HG03575 (cell line): Measurements from ENCODE around the gene PSRC1.
"Not testable (repeated sequence)": the region's sequence is repeated elsewhere in the genome, so short reads cannot be mapped to it uniquely, and the experiment has no call there.

ENCODE experiments used
- ATAC-seq: cut with Tn5 transposase; IDR thresholded peaks from one replicate; pipeline ENCODE4 v1.9.1; 2021; ENCODE audit not compliant: unreplicated experiment, insufficient number of reproducible peaks, low FRiP score; ENCODE audit errors: extremely low read depth

PSRC1 gene

DNA sequence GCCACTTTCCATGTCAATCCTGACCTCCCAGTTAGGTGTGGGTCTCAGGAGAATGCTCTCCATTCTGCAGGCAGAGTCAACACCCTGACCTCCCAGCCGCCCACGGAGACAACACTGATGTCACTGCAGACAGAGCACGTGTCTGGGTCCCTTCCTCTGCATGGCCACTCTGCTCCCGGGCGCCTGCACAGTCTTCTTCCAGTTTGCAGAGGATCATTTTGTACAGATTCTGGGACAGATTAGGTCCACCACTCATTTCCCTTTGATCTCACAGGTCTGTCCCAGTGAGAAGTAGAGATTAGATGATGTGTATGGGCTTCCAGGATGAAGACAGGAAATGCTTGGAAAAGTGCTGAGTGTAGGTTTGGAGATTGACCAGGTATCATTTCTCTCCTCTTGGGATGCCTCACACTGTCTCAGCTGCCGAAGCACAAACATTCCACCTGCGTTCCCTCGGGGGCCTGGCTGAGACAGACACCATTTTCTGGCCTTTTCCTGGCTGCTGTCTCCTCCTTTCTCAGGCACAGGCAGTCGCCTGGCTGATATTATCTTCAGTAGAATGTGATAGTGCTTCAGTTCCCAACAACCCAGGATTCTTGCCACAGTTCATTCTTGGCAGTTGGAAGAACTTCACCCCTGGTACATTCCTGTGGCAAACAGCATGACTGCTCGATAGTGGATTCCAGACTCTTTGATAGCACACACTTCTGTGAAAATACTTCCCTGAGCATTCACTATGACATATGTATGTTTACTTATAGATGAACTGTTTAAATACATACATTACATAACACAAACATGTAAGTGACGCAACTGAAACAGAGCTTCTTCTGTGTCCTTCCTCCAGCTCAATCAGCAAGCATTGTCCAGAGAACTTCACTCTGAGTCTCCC lies 16.0 kb upstream of the PSRC1 start:
- no peak for ATAC-seq

GRCh38 chr1:109296782-109297181 lies 13.8 kb upstream of the PSRC1 start:
- no peak for ATAC-seq

DNA sequence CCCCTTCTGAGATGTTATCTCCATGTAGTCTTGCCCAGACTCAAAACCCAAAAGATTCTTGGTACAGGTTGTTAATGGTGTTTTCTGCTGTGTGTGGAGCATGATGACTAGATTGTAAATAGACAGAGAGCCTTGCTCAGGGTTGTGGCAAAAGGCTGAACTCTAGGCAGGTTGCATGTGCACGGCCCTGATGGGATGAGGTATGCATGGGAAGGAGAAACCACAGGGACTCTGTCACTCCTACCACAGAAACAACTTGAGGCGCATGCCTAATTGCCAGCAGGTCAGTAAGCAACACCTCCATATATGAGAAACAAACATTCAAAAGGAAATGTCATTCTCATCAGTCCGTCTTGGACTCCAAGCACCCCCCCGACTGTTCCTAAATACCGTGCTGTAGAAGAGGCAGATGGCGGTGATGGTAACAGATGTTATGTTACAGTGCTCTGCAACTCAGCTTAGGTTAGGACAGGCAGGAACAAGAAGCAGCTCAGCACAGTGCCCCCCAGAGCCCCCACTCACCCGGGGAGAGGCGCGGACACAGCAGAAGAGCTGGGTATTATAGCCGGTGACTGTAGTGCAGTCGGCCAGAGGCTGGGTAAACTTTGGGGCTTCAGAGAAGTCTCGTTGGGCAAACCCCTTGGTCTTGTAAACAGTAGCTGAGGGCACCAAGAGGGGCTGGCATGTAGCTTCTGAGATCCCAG lies 12.9 kb upstream of the PSRC1 start:
- ATAC-seq: no peak

GRCh38 chr1:109294481-109294880 lies 11.5 kb upstream of the PSRC1 start:
- ATAC-seq: no peak

- no peak for ATAC-seq
Measured at GRCh38 chr1:109293026-109293425, 10.1 kb upstream of the PSRC1 start.

DNA sequence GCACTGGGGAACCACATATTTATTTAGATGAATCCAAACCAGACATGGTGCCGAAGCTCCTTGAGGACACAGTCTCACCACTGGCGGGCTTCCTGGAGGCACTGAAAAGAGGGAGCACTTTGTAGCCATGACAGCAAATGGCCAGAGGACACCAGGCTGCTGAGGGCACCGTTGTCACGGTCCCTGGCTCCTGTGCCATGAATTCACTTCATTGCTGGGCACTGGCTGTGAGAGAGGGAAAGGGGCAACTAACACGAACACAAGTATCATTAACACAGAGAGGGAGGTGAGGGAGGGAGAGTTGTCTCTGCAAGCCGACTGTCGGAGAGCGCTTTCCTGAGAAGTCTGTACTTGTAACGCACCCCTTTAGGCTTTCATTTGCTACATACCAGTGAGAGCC lies 9.4 kb upstream of the PSRC1 start:
- ATAC-seq: no peak

DNA sequence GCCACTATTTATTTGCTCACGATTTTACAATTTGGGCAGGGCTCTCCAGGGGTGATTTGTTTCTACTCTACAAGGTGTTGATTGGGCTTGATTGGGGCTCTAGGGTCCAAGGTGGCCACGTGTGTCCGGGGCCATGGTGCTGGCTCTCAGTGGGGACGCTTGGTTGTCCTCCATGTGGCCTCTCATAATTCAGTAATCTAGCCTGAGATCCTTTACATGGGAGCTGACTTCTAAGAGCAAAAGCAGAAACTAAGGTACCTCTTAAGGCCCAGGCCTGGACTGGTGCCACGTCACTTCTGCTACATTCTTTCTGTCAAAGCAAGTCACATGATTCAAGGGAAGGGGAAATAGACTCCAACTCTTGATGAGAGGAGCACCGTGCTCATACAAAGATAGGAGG lies 8.1 kb upstream of the PSRC1 start:
- no peak for ATAC-seq

- ATAC-seq: no peak
Measured at GRCh38 chr1:109290137-109290536, 7.2 kb upstream of the PSRC1 start.

GRCh38 chr1:109286762-109287161 lies 3.8 kb upstream of the PSRC1 start:
- not testable (repeated sequence) for ATAC-seq

DNA sequence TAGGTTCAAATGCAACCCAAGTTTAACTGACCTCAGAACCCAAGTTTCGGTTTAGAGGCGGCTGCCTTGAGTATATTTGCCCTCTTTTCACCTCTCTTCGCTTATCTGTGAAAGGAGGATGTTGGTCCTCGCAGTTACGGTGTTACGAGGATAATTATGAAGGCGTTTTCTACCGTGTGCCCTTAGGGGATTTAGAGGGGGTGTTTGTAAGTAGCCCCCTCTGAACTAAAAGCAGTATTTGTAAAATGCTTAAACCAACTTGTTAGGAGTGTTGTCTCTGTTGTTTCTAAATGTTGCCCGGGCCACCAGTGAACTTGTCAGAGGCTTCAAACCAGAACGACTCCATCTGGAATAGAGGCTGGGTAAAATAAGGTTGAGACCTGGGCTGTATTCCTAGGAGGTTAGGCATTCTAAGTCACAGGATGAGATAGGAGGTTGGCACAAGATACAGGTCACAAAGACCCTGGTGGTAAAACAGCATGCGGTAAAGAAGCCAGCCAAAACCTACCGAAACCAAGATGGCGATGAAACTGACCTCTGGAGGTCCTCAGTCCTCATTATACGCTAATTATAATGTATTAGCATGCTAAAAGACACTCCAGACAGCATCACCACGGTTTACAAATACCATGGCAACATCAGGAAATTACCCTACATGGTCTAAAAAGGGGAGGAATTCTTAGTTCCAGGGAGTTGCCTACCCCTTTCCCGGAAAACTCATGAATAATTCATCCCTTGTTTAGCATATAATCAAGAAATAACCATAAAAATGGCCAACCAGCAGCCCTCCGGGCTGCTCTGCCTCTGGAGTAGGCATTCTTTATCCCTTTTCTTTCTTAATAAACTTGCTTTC lies 1.0 kb upstream of the PSRC1 start:
- peak; percentile 15 for ATAC-seq

- ATAC-seq: no peak
Measured at GRCh38 chr1:109282497-109282951, 421 bp downstream of the PSRC1 start.

GRCh38 chr1:109281680-109282496 lies 1.1 kb downstream of the PSRC1 start:
- no peak for ATAC-seq

GRCh38 chr1:109280862-109281261 lies 2.1 kb downstream of the PSRC1 start:
- no peak for ATAC-seq

DNA sequence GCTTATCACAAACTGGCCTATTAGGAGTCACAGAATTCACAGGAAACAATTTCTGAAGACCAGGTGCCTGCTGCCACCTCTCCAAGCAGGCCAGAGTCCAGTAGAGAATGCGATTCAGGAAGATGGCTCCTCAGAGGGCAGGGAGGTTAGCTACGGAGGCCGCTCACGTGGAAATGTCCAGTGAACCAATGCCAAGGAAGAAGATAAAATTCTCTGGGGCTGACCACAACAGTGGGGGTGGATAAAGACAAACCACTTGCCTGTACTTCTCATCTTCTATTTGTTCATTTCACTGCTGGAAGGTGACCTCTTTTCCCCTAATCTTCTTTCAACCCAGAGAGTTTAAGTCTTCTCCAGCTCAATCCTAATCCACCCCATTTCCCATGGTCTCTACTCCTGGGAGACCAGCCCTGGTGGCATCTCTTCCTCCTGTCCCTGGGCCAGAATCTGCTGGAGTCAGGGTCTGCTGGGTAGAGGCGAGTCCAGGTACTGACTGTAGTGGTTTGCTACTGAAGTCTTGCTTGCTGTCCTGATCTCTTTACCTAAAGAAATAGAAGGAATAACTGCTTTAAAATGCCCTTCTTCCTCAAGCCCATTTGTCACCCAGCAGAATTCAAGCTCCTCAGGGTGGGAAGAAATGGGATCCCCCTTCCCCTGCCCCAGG lies 3.2 kb downstream of the PSRC1 start:
- ATAC-seq: no peak

- ATAC-seq: no peak
Measured at GRCh38 chr1:109277434-109278204, 5.3 kb downstream of the PSRC1 start.

- ATAC-seq: no peak
Measured at GRCh38 chr1:109275706-109276345, 7.1 kb downstream of the PSRC1 start.
